HepG2 (cell line): ENCODE measurements around the gene CAPN9. TPM values are rescaled to one million over a fixed set of nuclear protein-coding genes. Genes with fewer than 3 reads are reported as not detected.

ENCODE experiments used
- ARNTL ChIP-seq: sonication (generic); formaldehyde crosslinking; IDR thresholded peaks from 2 replicates; pipeline ENCODE4 v1.4.0; 2020; ENCODE audit warnings: mild to moderate bottlenecking, missing genetic modification reagents
- ASH2L ChIP-seq: fragments of 300-600, 200-600 bp; sonication (generic); IDR thresholded peaks from 2 replicates; pipeline ENCODE4 v1.7.0; 2017; ENCODE audit warnings: low read depth, mild to moderate bottlenecking, moderate library complexity, mixed read lengths, low read length; ENCODE audit not compliant: insufficient read length
- ATF7-NPFF ChIP-seq: sonication (generic); formaldehyde crosslinking; IDR thresholded peaks from 2 replicates; pipeline ENCODE4 v1.8.1; 2023; ENCODE audit warnings: mild to moderate bottlenecking, low read depth, missing genetic modification reagents, moderate library complexity
- CBX1 ChIP-seq: IDR thresholded peaks from one replicate; pipeline ENCODE4 v1.6.1; 2016; ENCODE audit warnings: antibody characterized with exemption, low read depth
- GPN1 ChIP-seq: sonication (generic); formaldehyde crosslinking; IDR thresholded peaks from 2 replicates; pipeline ENCODE4 v1.5.1; 2020; ENCODE audit warnings: missing genetic modification reagents, borderline replicate concordance
- HNF1B ChIP-seq: sonication (generic); formaldehyde crosslinking; IDR thresholded peaks from 2 replicates; pipeline ENCODE4 v1.5.1; 2020; ENCODE audit warnings: mild to moderate bottlenecking, moderate library complexity, missing genetic modification reagents
- HOXA5 ChIP-seq: sonication (generic); formaldehyde crosslinking; IDR thresholded peaks from 2 replicates; pipeline ENCODE4 v1.4.0; 2020; ENCODE audit warnings: missing genetic modification reagents
- JUND ChIP-seq: sonication (generic); formaldehyde crosslinking; IDR thresholded peaks from 2 replicates; pipeline ENCODE4 v1.8.0; 2022; ENCODE audit warnings: mild to moderate bottlenecking, missing genetic modification reagents
- KLF15 ChIP-seq: sonication (generic); formaldehyde crosslinking; IDR thresholded peaks from 2 replicates; pipeline ENCODE4 v1.8.1; 2023; ENCODE audit warnings: borderline replicate concordance, mild to moderate bottlenecking, inconsistent platforms, missing genetic modification reagents, mixed read lengths
- LRRFIP1 ChIP-seq: sonication (generic); formaldehyde crosslinking; conservative IDR thresholded peaks from 2 replicates; pipeline ENCODE4 v1.4.0; 2020; ENCODE audit warnings: missing genetic modification reagents
- RNF219 ChIP-seq: sonication (generic); formaldehyde crosslinking; IDR thresholded peaks from 2 replicates; pipeline ENCODE4 v1.5.0; 2020; ENCODE audit warnings: mild to moderate bottlenecking, missing genetic modification reagents
- SMARCC2 ChIP-seq: fragments of 450-650 bp; IDR thresholded peaks from 2 replicates; pipeline ENCODE4 v1.6.1; 2017; ENCODE audit warnings: antibody characterized with exemption, mild to moderate bottlenecking
- SOX5 ChIP-seq: IDR thresholded peaks from 2 replicates; pipeline ENCODE4 v1.6.1; 2016; ENCODE audit warnings: borderline replicate concordance
- ZFP62 ChIP-seq: sonication (generic); formaldehyde crosslinking; IDR thresholded peaks from 2 replicates; pipeline ENCODE4 v1.4.0; 2020; ENCODE audit warnings: missing genetic modification reagents
- ZFX ChIP-seq: sonication (generic); formaldehyde crosslinking; IDR thresholded peaks from 2 replicates; pipeline ENCODE4 v1.4.0; 2020; ENCODE audit warnings: mild to moderate bottlenecking, low read depth, missing genetic modification reagents, moderate library complexity
- ZNF121 ChIP-seq: sonication (generic); formaldehyde crosslinking; IDR thresholded peaks from 2 replicates; pipeline ENCODE4 v1.5.0; 2020; ENCODE audit warnings: mild to moderate bottlenecking, missing genetic modification reagents
- ZNF143 ChIP-seq: sonication (generic); formaldehyde crosslinking; IDR thresholded peaks from 2 replicates; pipeline ENCODE4 v1.4.0; 2020; ENCODE audit warnings: missing genetic modification reagents
- ZNF354B ChIP-seq: sonication (generic); formaldehyde crosslinking; IDR thresholded peaks from 2 replicates; pipeline ENCODE4 v1.8.0; 2022; ENCODE audit warnings: mild to moderate bottlenecking, missing genetic modification reagents
- ZNF549 ChIP-seq: sonication (generic); formaldehyde crosslinking; IDR thresholded peaks from 2 replicates; pipeline ENCODE4 v1.5.0; 2020; ENCODE audit warnings: missing genetic modification reagents
- ZNF570 ChIP-seq: sonication (generic); formaldehyde crosslinking; IDR thresholded peaks from 2 replicates; pipeline ENCODE4 v1.4.0; 2020; ENCODE audit warnings: mild to moderate bottlenecking, missing genetic modification reagents, borderline replicate concordance
- ZNF883 ChIP-seq: sonication (generic); formaldehyde crosslinking; IDR thresholded peaks from 2 replicates; pipeline ENCODE4 v1.5.1; 2020; ENCODE audit warnings: mild to moderate bottlenecking, missing genetic modification reagents; ENCODE audit errors: not compliant biosample characterization
- polyA plus RNA-seq, 8 experiments: library from polyadenylated mRNA; depleted of rRNA in 3 of 8; stranded (reverse) in 7 of 8; unstranded in 1 of 8; fragments of >200 nt; fragmentation: Illumina TruSeq in 4 of 8; extraction: Trizol in 4 of 8; gene quantifications; 2 replicates each; pipeline versions ENCODE4 v1.2.1 to v1.2.3, GENCODE V29; 2011 to 2016; ENCODE audit warnings: low read depth in 4 of 8, missing spikeins in 1 of 8, mixed read lengths in 1 of 8; ENCODE audit not compliant: insufficient read depth in 1 of 8
- total RNA-seq, 5 experiments: library from RNA; depleted of rRNA; stranded (reverse); fragments of >200 nt; fragmentation: Illumina TruSeq; extraction: Trizol; gene quantifications; 2 replicates each; pipeline ENCODE4 v1.2.3, GENCODE V29; 2016; ENCODE audit warnings: low read depth in 1 of 5

CAPN9 gene
- total and polyA plus RNA-seq, 2 of the 13 experiments (the other 11 are each of a cell fraction or from before 2014, with no cell fraction given): 0.04 to 0.31 TPM

GRCh38 chr1:230709619-230710542 is 37.3 kb upstream of the CAPN9 start (continued):
- TF ChIP-seq HNF1B (CRISPR knock-in tag) (no peak), ZNF143 (no peak), LRRFIP1 (CRISPR knock-in tag) (no peak), SOX5 (CRISPR knock-in tag) (no peak), HOXA5 (0 out of 2 replicates have a peak, but pooled peaks have one; percentile 16), ZFP62 (0 out of 2 replicates have a peak, but pooled peaks have one; percentile 9), KLF15 (CRISPR knock-in tag) (no peak), GPN1 (CRISPR knock-in tag) (no peak), ZNF883 (CRISPR knock-in tag) (peak; percentile 60), ARNTL (CRISPR knock-in tag) (no peak; the same call in 1 of the 2 replicates), CBX1 (no peak), RNF219 (CRISPR knock-in tag) (no peak), ZFX (CRISPR knock-in tag) (peak; percentile 82), JUND (CRISPR knock-in tag) (no peak), ZNF354B (CRISPR knock-in tag) (peak; percentile 51; the same call in 1 of the 2 replicates), ZNF570 (no peak), ZNF549 (no peak), ATF7-NPFF (CRISPR knock-in tag) (no peak), ZNF121 (no peak), ASH2L (peak; percentile 4), SMARCC2 (no peak)
